Liver (tissue), 9 donors: ENCODE data around the gene ADARB1. TPM values are rescaled to one million over a fixed set of nuclear protein-coding genes. Genes with fewer than 3 reads are reported as not detected.

ENCODE experiments used
- DNase-seq: peaks from one replicate; pipeline ENCODE4 v3.0.0-alpha.2; 2017; ENCODE audit warnings: low spot score
- H3K27ac ChIP-seq, 2 donors: one replicate each; pipeline ENCODE4 v1.7.0; 2013; ENCODE audit warnings: inconsistent platforms in 2 of 2, low read length in 2 of 2, control low read depth in 1 of 2, low read depth in 1 of 2, mild to moderate bottlenecking in 1 of 2
- H3K27me3 ChIP-seq, 4 donors: one replicate each; pipeline versions ENCODE4 v1.6.1 to v1.7.0; 2013; ENCODE audit warnings: low read length in 3 of 4, inconsistent platforms in 1 of 4, mild to moderate bottlenecking in 1 of 4, moderate library complexity in 1 of 4; ENCODE audit not compliant: control insufficient read depth in 4 of 4, insufficient read depth in 4 of 4
- H3K36me3 ChIP-seq, 4 donors: one replicate each; pipeline versions ENCODE4 v1.6.1 to v1.7.0; 2013; ENCODE audit warnings: low read length in 3 of 4, mild to moderate bottlenecking in 3 of 4, low read depth in 1 of 4, moderate library complexity in 1 of 4; ENCODE audit not compliant: control insufficient read depth in 4 of 4, insufficient read depth in 3 of 4
- H3K4me1 ChIP-seq, 4 donors: one replicate each; pipeline versions ENCODE4 v1.6.1 to v1.7.0; 2013; ENCODE audit warnings: low read length in 3 of 4, mild to moderate bottlenecking in 3 of 4, moderate library complexity in 1 of 4; ENCODE audit not compliant: control insufficient read depth in 4 of 4, insufficient read depth in 4 of 4
- H3K4me3 ChIP-seq, 3 donors: one replicate each; pipeline versions ENCODE4 v1.6.1 to v1.7.0; 2013; ENCODE audit warnings: low read length in 3 of 3, control low read depth in 1 of 3, low read depth in 1 of 3, mild to moderate bottlenecking in 1 of 3
- H3K9ac ChIP-seq, 2 donors: one replicate each; pipeline ENCODE4 v1.7.0; 2013; ENCODE audit warnings: low read length in 2 of 2, mild to moderate bottlenecking in 2 of 2, moderate library complexity in 2 of 2, control low read depth in 1 of 2, low read depth in 1 of 2
- H3K9me3 ChIP-seq, 4 donors: one replicate each; pipeline versions ENCODE4 v1.6.1 to v1.7.0; 2013; ENCODE audit warnings: low read length in 3 of 4; ENCODE audit not compliant: control insufficient read depth in 4 of 4
- EGR1 ChIP-seq, 2 donors: IDR thresholded peaks; 2 replicates each; pipeline ENCODE4 v1.6.1; 2016 to 2018; ENCODE audit warnings: antibody characterized with exemption in 2 of 2, low read depth in 2 of 2
- FOXA1 ChIP-seq: IDR thresholded peaks from 2 replicates; pipeline ENCODE4 v1.6.1; 2016; ENCODE audit warnings: antibody characterized with exemption
- FOXA2 ChIP-seq: IDR thresholded peaks from 2 replicates; pipeline ENCODE4 v1.6.1; 2016; ENCODE audit warnings: antibody characterized with exemption
- GABPA ChIP-seq, 2 donors: IDR thresholded peaks in 1 of 2; conservative IDR thresholded peaks in 1 of 2; 2 replicates each; pipeline ENCODE4 v1.6.1; 2016; ENCODE audit warnings: antibody characterized with exemption in 2 of 2, mild to moderate bottlenecking in 1 of 2, moderate library complexity in 1 of 2
- HNF4A ChIP-seq, 2 donors: conservative IDR thresholded peaks; 2 replicates each; pipeline ENCODE4 v1.6.1; 2016; ENCODE audit warnings: antibody characterized with exemption in 2 of 2, mild to moderate bottlenecking in 2 of 2
- HNF4G ChIP-seq: IDR thresholded peaks from 2 replicates; pipeline ENCODE4 v1.6.1; 2016; ENCODE audit warnings: antibody characterized with exemption
- JUND ChIP-seq, 2 donors: IDR thresholded peaks; 2 replicates each; pipeline ENCODE4 v1.6.1; 2016; ENCODE audit warnings: antibody characterized with exemption in 2 of 2
- NR2F2 ChIP-seq: IDR thresholded peaks from 2 replicates; pipeline ENCODE4 v1.6.1; 2016; ENCODE audit warnings: antibody characterized with exemption
- RAD21 ChIP-seq, 2 donors: IDR thresholded peaks; 2 replicates each; pipeline ENCODE4 v1.6.1; 2016; ENCODE audit warnings: antibody characterized with exemption in 2 of 2, mild to moderate bottlenecking in 2 of 2
- RXRA ChIP-seq, 2 donors: IDR thresholded peaks; 2 replicates each; pipeline ENCODE4 v1.6.1; 2017 to 2018; ENCODE audit warnings: antibody characterized with exemption in 2 of 2, mild to moderate bottlenecking in 1 of 2
- SP1 ChIP-seq: IDR thresholded peaks from 2 replicates; pipeline ENCODE4 v1.6.1; 2018; ENCODE audit warnings: antibody characterized with exemption, mild to moderate bottlenecking
- TAF1 ChIP-seq: conservative IDR thresholded peaks from 2 replicates; pipeline ENCODE4 v1.6.1; 2016; ENCODE audit warnings: antibody characterized with exemption, mild to moderate bottlenecking
- YY1 ChIP-seq: IDR thresholded peaks from 2 replicates; pipeline ENCODE4 v1.6.1; 2016; ENCODE audit warnings: antibody characterized with exemption, mild to moderate bottlenecking
- WGBS: extraction: QIAGEN DNeasy Blood & Tissue Kit; methylation state at CpG from one replicate; pipeline ENCODE4 v1.1.7; 2013; 5-methylcytosine and 5-hydroxymethylcytosine counted together
- polyA plus RNA-seq, 2 donors: library from polyadenylated mRNA; stranded (reverse) in 1 of 2; unstranded in 1 of 2; fragments of 200-250 nt in 1 of 2; fragments of >200 nt in 1 of 2; fragmentation: Nextera tagmentation in 1 of 2; extraction: Ambion mirVana in 1 of 2; gene quantifications; one replicate each; pipeline versions ENCODE4 v1.2.1 to v1.2.3, GENCODE V29; 2013 to 2015
- total RNA-seq, 2 donors: library from RNA; depleted of rRNA; stranded (reverse); fragments of >200 nt; gene quantifications; one replicate each; pipeline ENCODE4 v1.2.3, GENCODE V29; 2014
- TF ChIP-seq, protein P1 (sequence below): IDR thresholded peaks from 2 replicates; pipeline ENCODE4 v1.6.1; 2016; ENCODE audit warnings: antibody characterized with exemption
- TF ChIP-seq, protein P2 (sequence below): fragments of 150-350 bp; IDR thresholded peaks from 2 replicates; pipeline ENCODE4 v1.5.1; 2017; ENCODE audit warnings: improper control_type of control experiment, low read depth, low read length; ENCODE audit not compliant: missing input control
- TF ChIP-seq, protein P3 (sequence below): IDR thresholded peaks from 2 replicates; pipeline ENCODE4 v1.6.1; 2016; ENCODE audit warnings: antibody characterized with exemption
- TF ChIP-seq, protein P4 (sequence below): IDR thresholded peaks from 2 replicates; pipeline ENCODE4 v1.6.1; 2016; ENCODE audit warnings: antibody characterized with exemption, mild to moderate bottlenecking
- TF ChIP-seq, protein P5 (sequence below): IDR thresholded peaks from 2 replicates; pipeline ENCODE4 v1.6.1; 2016; ENCODE audit warnings: antibody characterized with exemption
- donor health status: healthy.
- donor health status: healthy.
- donor health status: healthy.
- donor health status: healthy.
- donor health status: healthy.

ADARB1 gene
- total and polyA plus RNA-seq, 4 donors, result 1.6 to 7.8 (median 2.9) TPM

DNA sequence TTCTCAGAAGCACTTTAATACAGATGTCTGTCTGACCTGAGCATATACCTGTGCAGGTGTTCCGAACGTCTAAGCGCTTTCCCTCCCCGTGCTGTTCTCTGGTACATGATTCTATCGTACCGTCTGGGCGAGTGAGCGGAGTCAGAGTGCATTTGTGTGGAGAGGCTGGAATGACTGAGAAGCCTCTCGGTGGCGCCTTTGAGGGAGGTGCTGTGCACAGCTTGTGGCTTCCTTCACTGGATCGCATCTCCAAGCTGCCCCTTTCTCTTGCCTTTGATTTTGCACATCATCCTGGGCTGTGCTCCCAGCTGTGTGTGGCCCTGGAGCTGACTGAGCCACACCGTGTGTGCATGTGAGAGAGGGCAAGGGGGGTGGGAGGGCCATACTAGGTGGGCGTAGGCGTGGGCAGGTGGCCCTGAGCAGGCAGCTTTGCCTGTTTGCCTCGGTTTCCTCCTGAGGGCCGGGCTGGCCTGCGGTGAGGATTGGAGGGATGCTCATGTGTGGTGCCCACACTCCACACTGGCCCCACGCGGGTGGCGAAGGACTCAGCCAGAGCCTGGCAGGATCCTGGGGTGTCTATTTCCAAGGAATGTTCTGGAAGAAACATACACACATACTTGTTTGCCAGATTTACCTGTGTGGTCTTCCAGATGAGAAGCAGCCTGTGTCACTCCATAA is 105.3 kb downstream of the ADARB1 start (continued):
- TF ChIP-seq, protein P1, sequence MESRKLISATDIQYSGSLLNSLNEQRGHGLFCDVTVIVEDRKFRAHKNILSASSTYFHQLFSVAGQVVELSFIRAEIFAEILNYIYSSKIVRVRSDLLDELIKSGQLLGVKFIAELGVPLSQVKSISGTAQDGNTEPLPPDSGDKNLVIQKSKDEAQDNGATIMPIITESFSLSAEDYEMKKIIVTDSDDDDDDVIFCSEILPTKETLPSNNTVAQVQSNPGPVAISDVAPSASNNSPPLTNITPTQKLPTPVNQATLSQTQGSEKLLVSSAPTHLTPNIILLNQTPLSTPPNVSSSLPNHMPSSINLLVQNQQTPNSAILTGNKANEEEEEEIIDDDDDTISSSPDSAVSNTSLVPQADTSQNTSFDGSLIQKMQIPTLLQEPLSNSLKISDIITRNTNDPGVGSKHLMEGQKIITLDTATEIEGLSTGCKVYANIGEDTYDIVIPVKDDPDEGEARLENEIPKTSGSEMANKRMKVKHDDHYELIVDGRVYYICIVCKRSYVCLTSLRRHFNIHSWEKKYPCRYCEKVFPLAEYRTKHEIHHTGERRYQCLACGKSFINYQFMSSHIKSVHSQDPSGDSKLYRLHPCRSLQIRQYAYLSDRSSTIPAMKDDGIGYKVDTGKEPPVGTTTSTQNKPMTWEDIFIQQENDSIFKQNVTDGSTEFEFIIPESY, result no peak

DNA sequence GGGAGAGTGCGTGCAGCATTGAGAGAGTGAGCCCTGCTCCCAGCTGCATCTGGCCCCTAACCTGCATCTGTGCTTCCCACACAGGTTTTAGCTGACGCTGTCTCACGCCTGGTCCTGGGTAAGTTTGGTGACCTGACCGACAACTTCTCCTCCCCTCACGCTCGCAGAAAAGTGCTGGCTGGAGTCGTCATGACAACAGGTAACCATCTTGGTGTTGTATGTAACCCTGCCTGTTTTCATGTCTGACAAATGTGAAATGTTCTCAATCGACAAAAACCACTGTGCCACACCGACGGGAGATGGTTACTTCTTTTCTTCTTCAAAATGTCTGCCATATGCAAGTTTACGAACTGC is 105.8 kb downstream of the ADARB1 start:
- WGBS, result 96% methylated on average over 11 of the region's 11 CpGs
- TF ChIP-seq YY1 (no peak), HNF4G (no peak), RXRA (IDR thresholded peaks at IDR 0.05) (no peak), GABPA (IDR thresholded peaks at IDR 0.05 in 1 of 2, conservative IDR thresholded peaks at IDR 0.05 in 1 of 2) (no peak), TAF1 (no peak)
- TF ChIP-seq, protein P2, sequence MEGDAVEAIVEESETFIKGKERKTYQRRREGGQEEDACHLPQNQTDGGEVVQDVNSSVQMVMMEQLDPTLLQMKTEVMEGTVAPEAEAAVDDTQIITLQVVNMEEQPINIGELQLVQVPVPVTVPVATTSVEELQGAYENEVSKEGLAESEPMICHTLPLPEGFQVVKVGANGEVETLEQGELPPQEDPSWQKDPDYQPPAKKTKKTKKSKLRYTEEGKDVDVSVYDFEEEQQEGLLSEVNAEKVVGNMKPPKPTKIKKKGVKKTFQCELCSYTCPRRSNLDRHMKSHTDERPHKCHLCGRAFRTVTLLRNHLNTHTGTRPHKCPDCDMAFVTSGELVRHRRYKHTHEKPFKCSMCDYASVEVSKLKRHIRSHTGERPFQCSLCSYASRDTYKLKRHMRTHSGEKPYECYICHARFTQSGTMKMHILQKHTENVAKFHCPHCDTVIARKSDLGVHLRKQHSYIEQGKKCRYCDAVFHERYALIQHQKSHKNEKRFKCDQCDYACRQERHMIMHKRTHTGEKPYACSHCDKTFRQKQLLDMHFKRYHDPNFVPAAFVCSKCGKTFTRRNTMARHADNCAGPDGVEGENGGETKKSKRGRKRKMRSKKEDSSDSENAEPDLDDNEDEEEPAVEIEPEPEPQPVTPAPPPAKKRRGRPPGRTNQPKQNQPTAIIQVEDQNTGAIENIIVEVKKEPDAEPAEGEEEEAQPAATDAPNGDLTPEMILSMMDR, result no peak
- TF ChIP-seq, protein P3, sequence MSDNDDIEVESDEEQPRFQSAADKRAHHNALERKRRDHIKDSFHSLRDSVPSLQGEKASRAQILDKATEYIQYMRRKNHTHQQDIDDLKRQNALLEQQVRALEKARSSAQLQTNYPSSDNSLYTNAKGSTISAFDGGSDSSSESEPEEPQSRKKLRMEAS, result no peak
- Histone ChIP-seq H3K27me3 (no peaks in the 10 kb centered on the region), H3K9ac (no peak overlapping the region), H3K27ac (no peak overlapping the region), H3K36me3 (peaks cover 2 to 9% (median 2%) of the 10 kb centered on the region in 4 donors), H3K4me1 (no peaks in the 10 kb centered on the region), H3K9me3 (no peaks in the 10 kb centered on the region), H3K4me3 (no peak overlapping the region)
- DNase-seq, result no peak

DNA sequence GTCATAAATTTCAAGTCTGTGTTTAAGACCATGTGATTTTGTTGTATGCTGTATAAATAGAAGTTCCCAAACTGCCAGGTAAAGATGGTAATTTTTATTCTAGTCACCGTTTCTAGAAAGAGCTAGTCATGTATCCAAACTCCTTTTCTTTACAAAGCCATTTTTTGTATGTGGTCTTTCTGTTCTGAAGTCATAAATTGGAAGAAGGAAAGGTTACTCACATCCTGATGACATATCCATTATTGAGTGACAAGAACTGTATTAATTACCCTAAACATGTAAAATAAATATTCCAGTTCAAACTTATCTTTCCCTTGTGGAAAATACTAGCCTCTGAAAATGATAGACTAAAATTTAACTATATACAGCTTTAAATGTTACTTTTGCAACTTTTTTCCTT is 108.6 kb downstream of the ADARB1 start:
- no peaks in the 10 kb centered on the region for H3K27me3 ChIP-seq
- H3K4me1 ChIP-seq, result no peaks in the 10 kb centered on the region
- H3K9me3 ChIP-seq, result peaks cover 0 to 12% (median 5%) of the 10 kb centered on the region in 4 donors
- no peak overlapping the region for H3K9ac ChIP-seq
- no peak for DNase-seq
- peaks cover 2 to 17% (median 15%) of the 10 kb centered on the region in 4 donors for H3K36me3 ChIP-seq
- 96% methylated on average over 1 of the region's 1 CpG for WGBS
- no peak overlapping the region for H3K4me3 ChIP-seq
- H3K27ac ChIP-seq, result no peak overlapping the region
- TF ChIP-seq JUND (IDR thresholded peaks at IDR 0.05), result no peak
- TF ChIP-seq RXRA (IDR thresholded peaks at IDR 0.05), result no peak
- no peak for TF ChIP-seq FOXA2
- no peak for TF ChIP-seq FOXA1
- TF ChIP-seq HNF4G, result no peak
- no peak for TF ChIP-seq TAF1
- TF ChIP-seq, protein P4, sequence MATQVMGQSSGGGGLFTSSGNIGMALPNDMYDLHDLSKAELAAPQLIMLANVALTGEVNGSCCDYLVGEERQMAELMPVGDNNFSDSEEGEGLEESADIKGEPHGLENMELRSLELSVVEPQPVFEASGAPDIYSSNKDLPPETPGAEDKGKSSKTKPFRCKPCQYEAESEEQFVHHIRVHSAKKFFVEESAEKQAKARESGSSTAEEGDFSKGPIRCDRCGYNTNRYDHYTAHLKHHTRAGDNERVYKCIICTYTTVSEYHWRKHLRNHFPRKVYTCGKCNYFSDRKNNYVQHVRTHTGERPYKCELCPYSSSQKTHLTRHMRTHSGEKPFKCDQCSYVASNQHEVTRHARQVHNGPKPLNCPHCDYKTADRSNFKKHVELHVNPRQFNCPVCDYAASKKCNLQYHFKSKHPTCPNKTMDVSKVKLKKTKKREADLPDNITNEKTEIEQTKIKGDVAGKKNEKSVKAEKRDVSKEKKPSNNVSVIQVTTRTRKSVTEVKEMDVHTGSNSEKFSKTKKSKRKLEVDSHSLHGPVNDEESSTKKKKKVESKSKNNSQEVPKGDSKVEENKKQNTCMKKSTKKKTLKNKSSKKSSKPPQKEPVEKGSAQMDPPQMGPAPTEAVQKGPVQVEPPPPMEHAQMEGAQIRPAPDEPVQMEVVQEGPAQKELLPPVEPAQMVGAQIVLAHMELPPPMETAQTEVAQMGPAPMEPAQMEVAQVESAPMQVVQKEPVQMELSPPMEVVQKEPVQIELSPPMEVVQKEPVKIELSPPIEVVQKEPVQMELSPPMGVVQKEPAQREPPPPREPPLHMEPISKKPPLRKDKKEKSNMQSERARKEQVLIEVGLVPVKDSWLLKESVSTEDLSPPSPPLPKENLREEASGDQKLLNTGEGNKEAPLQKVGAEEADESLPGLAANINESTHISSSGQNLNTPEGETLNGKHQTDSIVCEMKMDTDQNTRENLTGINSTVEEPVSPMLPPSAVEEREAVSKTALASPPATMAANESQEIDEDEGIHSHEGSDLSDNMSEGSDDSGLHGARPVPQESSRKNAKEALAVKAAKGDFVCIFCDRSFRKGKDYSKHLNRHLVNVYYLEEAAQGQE, result no peak
- TF ChIP-seq, protein P3, result no peak
- TF ChIP-seq YY1, result no peak
- no peak for TF ChIP-seq RAD21 (IDR thresholded peaks at IDR 0.05)
- TF ChIP-seq NR2F2, result no peak
- no peak for TF ChIP-seq SP1
- TF ChIP-seq, protein P5, sequence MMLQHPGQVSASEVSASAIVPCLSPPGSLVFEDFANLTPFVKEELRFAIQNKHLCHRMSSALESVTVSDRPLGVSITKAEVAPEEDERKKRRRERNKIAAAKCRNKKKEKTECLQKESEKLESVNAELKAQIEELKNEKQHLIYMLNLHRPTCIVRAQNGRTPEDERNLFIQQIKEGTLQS, result no peak
- TF ChIP-seq EGR1 (IDR thresholded peaks at IDR 0.05; ENCODE audit: low read depth in 2 of 2), result no peak
- no peak for TF ChIP-seq GABPA (IDR thresholded peaks at IDR 0.05 in 1 of 2, conservative IDR thresholded peaks at IDR 0.05 in 1 of 2)
- TF ChIP-seq, protein P2, result no peak
- no peak for TF ChIP-seq HNF4A (conservative IDR thresholded peaks at IDR 0.05)
